Measurements from ENCODE around the gene ITGAL.
"Not testable (repeated sequence)": the region's sequence is repeated elsewhere in the genome, so short reads cannot be mapped to it uniquely, and the experiment has no call there.

The ITGAL gene

GRCh38 chr16:30457743-30458560, 14.6 kb upstream of the ITGAL start:
- no peak for TF ChIP-seq CTCF (IDR thresholded peaks at IDR 0.05; ENCODE audit: insufficient read depth, missing control alignments)
- no peak for FAIRE-seq
- DNase-seq (ENCODE audit: insufficient read length, low spot score): no peak

GRCh38 chr16:30458561-30459394, 13.8 kb upstream of the ITGAL start:
- FAIRE-seq (no peak), DNase-seq (ENCODE audit: insufficient read length, low spot score) (no peak)

GRCh38 chr16:30459456-30459855, 13.1 kb upstream of the ITGAL start:
- DNase-seq (ENCODE audit: insufficient read length, low spot score) (no peak), FAIRE-seq (no peak)
- no peak for TF ChIP-seq CTCF (IDR thresholded peaks at IDR 0.05; ENCODE audit: insufficient read depth, missing control alignments)

More at GRCh38 chr16:30458561-30459394, 13.8 kb upstream of the ITGAL start:
- no peak for TF ChIP-seq CTCF (IDR thresholded peaks at IDR 0.05; ENCODE audit: insufficient read depth, missing control alignments)

GRCh38 chr16:30461426-30461825, 11.1 kb upstream of the ITGAL start:
- DNase-seq (ENCODE audit: insufficient read length, low spot score); FAIRE-seq: not testable (repeated sequence)

GRCh38 chr16:30464078-30464477, 8.5 kb upstream of the ITGAL start:
- FAIRE-seq: no peak
- no peak for TF ChIP-seq CTCF (IDR thresholded peaks at IDR 0.05; ENCODE audit: insufficient read depth, missing control alignments)

GRCh38 chr16:30470170-30470512, 2.4 kb upstream of the ITGAL start:
- no peak for FAIRE-seq
- TF ChIP-seq CTCF (IDR thresholded peaks at IDR 0.05; ENCODE audit: insufficient read depth, missing control alignments): no peak
- DNase-seq (ENCODE audit: insufficient read length, low spot score): no peak

More at GRCh38 chr16:30464078-30464477, 8.5 kb upstream of the ITGAL start:
- no peak for DNase-seq (ENCODE audit: insufficient read length, low spot score)

- DNase-seq (ENCODE audit: insufficient read length, low spot score) (no peak), FAIRE-seq (no peak)
- no peak for TF ChIP-seq CTCF (IDR thresholded peaks at IDR 0.05; ENCODE audit: insufficient read depth, missing control alignments)
Observed at GRCh38 chr16:30470632-30470995, 1.9 kb upstream of the ITGAL start.

Measured in D721Med (cell line).